Measurements from ENCODE around the gene CDH13. TPM values are rescaled to one million over a fixed set of nuclear protein-coding genes. Genes with fewer than 3 reads are reported as not detected.
A peak's percentile ranks its signal among the peaks of the same experiment; 100 is the strongest.

The CDH13 gene
- total RNA-seq, 2 donors from 2014 or later, result 2.9 TPM; not detected in 1

DNA sequence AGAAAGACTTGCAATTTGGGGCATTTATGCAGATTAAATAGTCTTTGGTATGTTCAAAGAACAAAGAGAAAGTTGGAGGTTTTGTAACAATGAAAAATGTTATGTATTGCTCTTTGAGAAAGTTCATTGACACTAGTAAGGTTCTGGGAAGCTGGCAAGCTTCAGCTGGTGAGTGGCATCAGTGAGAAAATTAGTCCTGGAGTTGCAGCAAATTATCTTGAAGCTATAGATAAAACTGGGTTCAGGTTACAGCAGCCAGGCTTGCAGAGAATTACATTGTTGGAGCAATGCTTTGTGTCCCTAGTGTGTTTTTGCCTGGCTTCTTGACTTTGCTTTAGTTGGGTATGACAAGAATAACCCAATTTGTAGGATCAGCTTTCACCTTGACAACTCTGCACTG lies 221.2 kb downstream of the CDH13 start:
- intact Hi-C loops (cut with DNase I), result no loop called here
- no peak overlapping the region for H3K4me3 ChIP-seq
- no peaks in the 10 kb centered on the region for H3K36me3 ChIP-seq (replicated peaks in 1 of 2; ENCODE audit: insufficient read depth in 1 of 2, low read depth in 2 of 2)
- H3K4me1 ChIP-seq, result peaks cover 8% of the 10 kb centered on the region
- no peaks in the 10 kb centered on the region for H3K27me3 ChIP-seq
- ATAC-seq (no peak), DNase-seq (no peak)
- H3K27ac ChIP-seq, result no peak overlapping the region
- TF ChIP-seq CTCF (IDR thresholded peaks at IDR 0.05), result no peak
- H3K9me3 ChIP-seq, result no peaks in the 10 kb centered on the region

- no peaks in the 10 kb centered on the region for H3K9me3 ChIP-seq
Measured at GRCh38 chr16:82852388-82853008, 225.7 kb downstream of the CDH13 start.

GRCh38 chr16:82855471-82855870 lies 228.7 kb downstream of the CDH13 start:
- no peak overlapping the region for H3K4me3 ChIP-seq
- H3K4me1 ChIP-seq, result no peaks in the 10 kb centered on the region
- intact Hi-C loops (cut with DNase I), result no loop called here
- 72 to 85% methylated on average over 5 of the region's 5 CpGs for WGBS, 2 donors
- H3K27ac ChIP-seq, result no peak overlapping the region
- H3K27me3 ChIP-seq, result no peaks in the 10 kb centered on the region
- DNase-seq (no peak), ATAC-seq (no peak)
- no peaks in the 10 kb centered on the region for H3K9me3 ChIP-seq
- no peaks in the 10 kb centered on the region for H3K36me3 ChIP-seq (replicated peaks in 1 of 2; ENCODE audit: insufficient read depth in 1 of 2, low read depth in 2 of 2)
- TF ChIP-seq CTCF (IDR thresholded peaks at IDR 0.05) (no peak), POLR2A (IDR thresholded peaks at IDR 0.05) (no peak)

More at GRCh38 chr16:82852388-82853008, 225.7 kb downstream of the CDH13 start:
- WGBS, 2 donors, result 41 to 69% methylated on average over 3 of the region's 3 CpGs
- Histone ChIP-seq H3K27ac (no peak overlapping the region), H3K4me3 (no peak overlapping the region), H3K36me3 (replicated peaks in 1 of 2; ENCODE audit: insufficient read depth in 1 of 2, low read depth in 2 of 2) (no peaks in the 10 kb centered on the region), H3K4me1 (peaks cover 8% of the 10 kb centered on the region), H3K27me3 (no peaks in the 10 kb centered on the region)
- ATAC-seq, result no peak
- DNase-seq, result no peak
- intact Hi-C loops (cut with DNase I), result no loop called here
- TF ChIP-seq CTCF (IDR thresholded peaks at IDR 0.05) (no peak), POLR2A (IDR thresholded peaks at IDR 0.05) (no peak)

GRCh38 chr16:82857693-82858365 lies 231.1 kb downstream of the CDH13 start:
- intact Hi-C loops (cut with DNase I), result no loop called here
- Histone ChIP-seq H3K36me3 (replicated peaks in 1 of 2; ENCODE audit: insufficient read depth in 1 of 2, low read depth in 2 of 2) (no peaks in the 10 kb centered on the region), H3K4me1 (no peaks in the 10 kb centered on the region), H3K27ac (peak overlapping the region in 1 of 4 donors; percentile 60), H3K9me3 (no peaks in the 10 kb centered on the region), H3K27me3 (no peaks in the 10 kb centered on the region), H3K4me3 (no peak overlapping the region)
- TF ChIP-seq CTCF (IDR thresholded peaks at IDR 0.05) (no peak), POLR2A (IDR thresholded peaks at IDR 0.05) (no peak)
- no peak for ATAC-seq
- DNase-seq, result peak in 2 of 4 donors; percentile 31 to 40
- WGBS, 2 donors, result 36 to 37% methylated on average over 6 of the region's 6 CpGs

GRCh38 chr16:82859662-82860061 lies 232.9 kb downstream of the CDH13 start:
- ATAC-seq (no peak), DNase-seq (no peak)
- Histone ChIP-seq H3K4me3 (no peak overlapping the region), H3K27me3 (no peaks in the 10 kb centered on the region), H3K4me1 (no peaks in the 10 kb centered on the region), H3K27ac (no peak overlapping the region), H3K36me3 (replicated peaks in 1 of 2; ENCODE audit: insufficient read depth in 1 of 2, low read depth in 2 of 2) (no peaks in the 10 kb centered on the region), H3K9me3 (no peaks in the 10 kb centered on the region)
- WGBS, 2 donors, result 73 to 83% methylated on average over 6 of the region's 6 CpGs
- intact Hi-C loops (cut with DNase I), result no loop called here
- no peak for TF ChIP-seq CTCF (IDR thresholded peaks at IDR 0.05)
- TF ChIP-seq POLR2A (IDR thresholded peaks at IDR 0.05), result no peak

Data from body of pancreas (tissue), 4 donors.